Measurements from ENCODE around the gene ENPP1. TPM values are rescaled to one million over a fixed set of nuclear protein-coding genes. Genes with fewer than 3 reads are reported as not detected.

ENPP1 gene
- total and polyA plus RNA-seq, 9 of the 15 experiments (the other 6 are each of a cell fraction or from before 2014, with no cell fraction given): 0.03 to 0.56 (median 0.14) TPM

GRCh38 chr6:131782764-131783163 lies 25.1 kb upstream of the ENPP1 start:
- DNase-seq (ENCODE audit: extremely low read depth in 1 of 4, low spot score in 3 of 4) (peak in 1 of 4 experiments; percentile 14), ATAC-seq (no peak; the same call in 2 of the 3 replicates), FAIRE-seq (peak; percentile 11)
- no peak overlapping the region for H2AFZ ChIP-seq (ENCODE audit: low read depth, low read length)
- ChIA-PET POLR2A (interaction anchor here (0.6 kb wide), 1 partner anchor 23 kb away, joined by 3 read pairs; no protein-coding TSS in a partner anchor), CTCF (ENCODE audit: low intra/inter-chr PET ratio) (interaction anchor here (1.5 kb wide), 1 partner anchor 127 kb away, joined by 5 read pairs; no protein-coding TSS in a partner anchor)
- no peak overlapping the region for H3K27ac ChIP-seq (ENCODE audit: extremely low read depth, low read depth, low read length)
- no peak overlapping the region for H3K4me2 ChIP-seq (ENCODE audit: insufficient read depth, low read length)
- no peaks in the 10 kb centered on the region for H3K79me2 ChIP-seq (ENCODE audit: control insufficient read depth, insufficient read depth, low read length)
- H3K9me1 ChIP-seq (ENCODE audit: control insufficient read depth, insufficient read depth, low read length): no peaks in the 10 kb centered on the region
- H3K9ac ChIP-seq (ENCODE audit: insufficient read depth in 1 of 2, low read depth in 2 of 2, low read length in 2 of 2): no peak overlapping the region
- H3K9me3 ChIP-seq (replicated peaks; ENCODE audit: control insufficient read depth, insufficient read depth, low read depth, low read length): no peaks in the 10 kb centered on the region
- no peaks in the 10 kb centered on the region for H3K36me3 ChIP-seq (ENCODE audit: control insufficient read depth, insufficient read depth, low read length)
- H3K4me3 ChIP-seq: no peak overlapping the region
- in situ Hi-C loops (cut with MboI) (no loop called here), intact Hi-C loops (cut with micrococcal nuclease) (no loop called here)
- no TSS peak for BruUV-seq (replicated peaks)
- H3K4me1 ChIP-seq (replicated peaks in 1 of 2; ENCODE audit: control insufficient read depth in 2 of 2, insufficient read depth in 2 of 2, low read length in 2 of 2): no peaks in the 10 kb centered on the region
- peaks cover 3 to 11% of the 10 kb centered on the region in 2 experiments; a peak in 4 of 5 replicates for H3K27me3 ChIP-seq (ENCODE audit: control insufficient read depth in 2 of 2, insufficient read depth in 2 of 2, low read length in 2 of 2)
- no peaks in the 10 kb centered on the region for H4K20me1 ChIP-seq (replicated peaks; ENCODE audit: control insufficient read depth, insufficient read depth, low read length)
- 0% methylated on average over 1 of the region's 1 CpG for WGBS (ENCODE audit: insufficient coverage, low coverage, missing lambda C conversion rate)
- TF ChIP-seq ZNF592 (IDR thresholded peaks at IDR 0.05) (no peak), ZNF551 (CRISPR knock-in tag; IDR thresholded peaks at IDR 0.05) (no peak), POLR2G (IDR thresholded peaks at IDR 0.05; ENCODE audit: low read depth, low read length) (no peak), REST (IDR thresholded peaks at IDR 0.05; ENCODE audit: borderline replicate concordance) (peak; percentile 4; the same call in 1 of the 2 replicates), REST (CRISPR knock-in tag; IDR thresholded peaks at IDR 0.05; ENCODE audit: low read depth) (no peak), RAD21 (CRISPR knock-in tag; conservative IDR thresholded peaks at IDR 0.05 in 1 of 2, IDR thresholded peaks at IDR 0.05 in 1 of 2) (peak; percentile 42 to 53), SAFB2 (IDR thresholded peaks at IDR 0.05; ENCODE audit: borderline replicate concordance, low read depth, low read length, severe bottlenecking) (no peak)

Measured in K562 (cell line).